ENCODE data around the gene PRKG1. TPM values are rescaled to one million over a fixed set of nuclear protein-coding genes. Genes with fewer than 3 reads are reported as not detected.

PRKG1 gene
- total RNA-seq, 4 donors from 2014 or later: 26.5 to 72.3 (median 58.1) TPM

DNA sequence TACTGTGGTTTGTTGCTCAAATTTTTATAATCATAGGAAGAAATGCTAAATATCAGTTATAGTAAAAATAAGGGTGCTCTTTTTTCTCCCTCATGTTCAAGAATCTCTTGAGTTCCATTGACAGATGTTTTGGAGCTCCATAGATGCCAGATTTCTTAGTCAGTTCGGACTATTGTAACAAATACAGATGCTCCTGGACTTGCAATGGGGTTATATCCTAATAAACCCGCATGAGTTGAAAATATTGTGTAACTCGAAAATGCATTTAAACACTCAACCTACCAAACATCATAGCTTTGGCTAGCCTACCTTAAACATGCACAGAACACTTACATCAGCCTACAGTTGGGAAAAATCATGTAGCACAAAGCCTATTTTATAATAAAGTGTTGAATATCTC, 725.8 kb downstream of the PRKG1 start:
- no peaks in the 10 kb centered on the region for H3K27me3 ChIP-seq
- 92 to 94% methylated on average over 3 of the region's 3 CpGs for WGBS, 2 donors
- TF ChIP-seq CTCF (IDR thresholded peaks at IDR 0.05): no peak
- TF ChIP-seq POLR2A (IDR thresholded peaks at IDR 0.05): no peak
- no peaks in the 10 kb centered on the region for H3K9me3 ChIP-seq
- intact Hi-C loops (cut with DNase I): no loop called here
- DNase-seq: no peak
- no peaks in the 10 kb centered on the region for H3K36me3 ChIP-seq
- no peak overlapping the region for H3K27ac ChIP-seq
- H3K4me1 ChIP-seq: no peaks in the 10 kb centered on the region
- H3K4me3 ChIP-seq (replicated peaks in 1 of 3): no peak overlapping the region

- no peak overlapping the region for H3K4me3 ChIP-seq (replicated peaks in 1 of 3)
- intact Hi-C loops (cut with DNase I): no loop called here
- no peaks in the 10 kb centered on the region for H3K27me3 ChIP-seq
- DNase-seq: no peak
- H3K36me3 ChIP-seq: no peaks in the 10 kb centered on the region
- WGBS, 2 donors: 67 to 75% methylated on average over 4 of the region's 4 CpGs
- H3K9me3 ChIP-seq: no peaks in the 10 kb centered on the region
- no peaks in the 10 kb centered on the region for H3K4me1 ChIP-seq
- TF ChIP-seq POLR2A (IDR thresholded peaks at IDR 0.05) (no peak), CTCF (IDR thresholded peaks at IDR 0.05) (no peak)
- no peak overlapping the region for H3K27ac ChIP-seq
Measured at GRCh38 chr10:51800725-51801424, 726.6 kb downstream of the PRKG1 start.

- intact Hi-C loops (cut with DNase I): no loop called here
- TF ChIP-seq POLR2A (IDR thresholded peaks at IDR 0.05) (no peak), CTCF (IDR thresholded peaks at IDR 0.05) (no peak)
- Histone ChIP-seq H3K27me3 (no peaks in the 10 kb centered on the region), H3K4me1 (no peaks in the 10 kb centered on the region), H3K9me3 (no peaks in the 10 kb centered on the region), H3K36me3 (no peaks in the 10 kb centered on the region), H3K4me3 (replicated peaks in 1 of 3) (no peak overlapping the region), H3K27ac (no peak overlapping the region)
- DNase-seq: no peak
Measured at GRCh38 chr10:51802030-51802429, 727.7 kb downstream of the PRKG1 start.

DNA sequence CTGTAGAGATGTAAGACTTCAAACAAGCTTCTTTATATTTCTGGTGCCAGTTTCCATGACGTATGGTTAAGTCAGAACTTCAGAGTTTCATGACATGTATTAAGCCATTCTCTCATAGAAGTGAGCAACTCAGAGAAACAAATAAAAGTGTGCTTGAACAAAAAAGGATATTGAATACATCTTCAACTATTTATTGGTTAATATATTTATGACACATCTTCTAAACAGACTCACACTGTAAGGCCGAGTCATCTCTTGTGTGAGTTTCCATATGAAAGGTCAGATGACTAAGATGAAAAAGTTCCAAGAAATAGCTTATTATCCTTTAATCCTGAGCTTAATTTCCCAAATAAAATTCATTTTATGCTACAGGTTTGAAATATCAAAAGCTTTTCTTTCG, 730.6 kb downstream of the PRKG1 start:
- TF ChIP-seq POLR2A (IDR thresholded peaks at IDR 0.05) (no peak), CTCF (IDR thresholded peaks at IDR 0.05) (no peak)
- Histone ChIP-seq H3K4me3 (replicated peaks in 1 of 3) (no peak overlapping the region), H3K27me3 (no peaks in the 10 kb centered on the region), H3K9me3 (no peaks in the 10 kb centered on the region), H3K36me3 (no peaks in the 10 kb centered on the region), H3K27ac (no peak overlapping the region), H3K4me1 (no peaks in the 10 kb centered on the region)
- 91% methylated on average over 3 of the region's 3 CpGs for WGBS, 2 donors
- intact Hi-C loops (cut with DNase I): no loop called here
- no peak for DNase-seq

- Histone ChIP-seq H3K27ac (no peak overlapping the region), H3K4me3 (replicated peaks in 1 of 3) (no peak overlapping the region), H3K27me3 (no peaks in the 10 kb centered on the region), H3K36me3 (no peaks in the 10 kb centered on the region), H3K9me3 (no peaks in the 10 kb centered on the region), H3K4me1 (no peaks in the 10 kb centered on the region)
- WGBS, 2 donors: 85% methylated on average over 5 of the region's 5 CpGs
- intact Hi-C loops (cut with DNase I): no loop called here
- DNase-seq: no peak
- TF ChIP-seq POLR2A (IDR thresholded peaks at IDR 0.05): no peak
- no peak for TF ChIP-seq CTCF (IDR thresholded peaks at IDR 0.05)
Measured at GRCh38 chr10:51806079-51806835, 732.0 kb downstream of the PRKG1 start.
